Brain microvascular endothelial cell (primary cell): ENCODE data around the gene RDX.
A peak's percentile ranks its signal among the peaks of the same experiment; 100 is the strongest.

ENCODE experiments used
- DNase-seq: peaks from one replicate; pipeline ENCODE4 v3.0.0-alpha.2; 2020
- H3K27ac ChIP-seq: fragments of 250-450 bp; sonication (Bioruptor Pico); 2 replicates; pipeline ENCODE4 v1.5.1; 2020; ENCODE audit warnings: mild to moderate bottlenecking, moderate library complexity
- H3K27me3 ChIP-seq: fragments of 250-450 bp; sonication (Bioruptor Pico); replicated peaks from 2 replicates; pipeline ENCODE4 v1.5.1; 2020; ENCODE audit warnings: mild to moderate bottlenecking
- H3K36me3 ChIP-seq: fragments of 250-450 bp; sonication (Bioruptor Pico); replicated peaks from 2 replicates; pipeline ENCODE4 v1.5.1; 2020; ENCODE audit warnings: mild to moderate bottlenecking
- H3K4me3 ChIP-seq: 2 replicates; pipeline ENCODE4 v1.5.1; 2011; ENCODE audit warnings: low read depth, mild to moderate bottlenecking, control low read depth, low read length, moderate library complexity
- in situ Hi-C: cut with HindIII; loops from 2 replicates; pipeline ENCODE4 v1.10.0; 2017; ENCODE audit warnings: low sequenced_read_pairs, low pct_ligation_motif_present
- TF ChIP-seq, protein P1 (sequence below): IDR thresholded peaks from 2 replicates; pipeline ENCODE4 v1.5.1; 2011; ENCODE audit warnings: low read depth, mild to moderate bottlenecking, moderate library complexity, low read length, control low read depth, inconsistent platforms; ENCODE audit errors: missing control alignments

RDX gene

GRCh38 chr11:110253525-110253924 is 42.9 kb downstream of the RDX start:
- Histone ChIP-seq H3K27ac (no peak overlapping the region), H3K36me3 (peaks cover 5% of the 10 kb centered on the region), H3K27me3 (no peaks in the 10 kb centered on the region), H3K4me3 (no peak overlapping the region)
- TF ChIP-seq, protein P1, sequence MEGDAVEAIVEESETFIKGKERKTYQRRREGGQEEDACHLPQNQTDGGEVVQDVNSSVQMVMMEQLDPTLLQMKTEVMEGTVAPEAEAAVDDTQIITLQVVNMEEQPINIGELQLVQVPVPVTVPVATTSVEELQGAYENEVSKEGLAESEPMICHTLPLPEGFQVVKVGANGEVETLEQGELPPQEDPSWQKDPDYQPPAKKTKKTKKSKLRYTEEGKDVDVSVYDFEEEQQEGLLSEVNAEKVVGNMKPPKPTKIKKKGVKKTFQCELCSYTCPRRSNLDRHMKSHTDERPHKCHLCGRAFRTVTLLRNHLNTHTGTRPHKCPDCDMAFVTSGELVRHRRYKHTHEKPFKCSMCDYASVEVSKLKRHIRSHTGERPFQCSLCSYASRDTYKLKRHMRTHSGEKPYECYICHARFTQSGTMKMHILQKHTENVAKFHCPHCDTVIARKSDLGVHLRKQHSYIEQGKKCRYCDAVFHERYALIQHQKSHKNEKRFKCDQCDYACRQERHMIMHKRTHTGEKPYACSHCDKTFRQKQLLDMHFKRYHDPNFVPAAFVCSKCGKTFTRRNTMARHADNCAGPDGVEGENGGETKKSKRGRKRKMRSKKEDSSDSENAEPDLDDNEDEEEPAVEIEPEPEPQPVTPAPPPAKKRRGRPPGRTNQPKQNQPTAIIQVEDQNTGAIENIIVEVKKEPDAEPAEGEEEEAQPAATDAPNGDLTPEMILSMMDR: no peak
- DNase-seq: no peak
- in situ Hi-C loops: no loop called here

DNA sequence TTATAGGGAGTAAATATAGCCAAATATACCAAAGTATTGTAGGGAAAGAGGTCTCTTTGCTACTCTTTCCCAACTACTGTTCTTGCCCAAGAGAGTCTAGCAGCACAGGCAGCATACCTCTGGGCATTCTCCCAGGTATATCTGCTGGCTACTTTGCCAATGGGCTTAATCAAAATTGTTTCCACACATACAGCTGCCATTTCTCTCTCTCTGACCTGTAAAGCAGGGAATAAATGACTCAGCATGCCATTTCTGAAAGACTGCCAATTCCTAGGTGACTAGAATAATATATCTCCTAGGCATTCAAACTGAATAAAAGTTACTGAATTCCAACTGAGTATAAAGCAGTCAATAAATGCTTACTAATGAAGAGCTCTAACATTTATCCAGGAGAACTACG is 44.6 kb downstream of the RDX start:
- H3K27me3 ChIP-seq: no peaks in the 10 kb centered on the region
- in situ Hi-C loops: no loop called here
- no peaks in the 10 kb centered on the region for H3K36me3 ChIP-seq
- H3K4me3 ChIP-seq: no peak overlapping the region
- TF ChIP-seq, protein P1: no peak
- peak; percentile 62 for DNase-seq
- H3K27ac ChIP-seq: no peak overlapping the region

GRCh38 chr11:110250168-110250567 is 46.2 kb downstream of the RDX start:
- in situ Hi-C loops: no loop called here
- TF ChIP-seq, protein P1: no peak
- H3K27ac ChIP-seq: no peak overlapping the region
- no peak for DNase-seq
- H3K36me3 ChIP-seq: peaks cover 3% of the 10 kb centered on the region
- no peak overlapping the region for H3K4me3 ChIP-seq
- H3K27me3 ChIP-seq: no peaks in the 10 kb centered on the region

DNA sequence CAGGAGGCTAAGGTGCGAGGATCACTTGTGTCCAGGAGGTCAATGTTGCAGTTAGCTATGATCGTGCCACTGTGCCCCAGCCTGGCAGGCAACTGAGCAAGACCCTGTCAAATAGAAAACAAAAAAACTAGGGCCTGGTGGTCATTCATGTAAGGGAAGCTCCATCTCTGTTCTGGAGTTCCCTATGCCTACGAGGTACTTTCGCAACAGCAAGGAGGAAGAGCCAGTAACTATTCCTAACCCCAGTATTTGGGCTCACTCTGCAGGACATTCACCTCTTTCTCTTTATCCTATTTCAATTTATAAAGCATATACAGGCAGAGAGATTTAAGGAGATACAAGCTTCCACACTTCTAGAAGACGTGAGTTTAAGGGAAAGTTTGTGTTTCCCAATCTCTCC is 46.6 kb downstream of the RDX start:
- in situ Hi-C loops: no loop called here
- Histone ChIP-seq H3K27me3 (no peaks in the 10 kb centered on the region), H3K27ac (no peak overlapping the region), H3K36me3 (peaks cover 3% of the 10 kb centered on the region), H3K4me3 (no peak overlapping the region)
- TF ChIP-seq, protein P1: no peak
- DNase-seq: no peak

DNA sequence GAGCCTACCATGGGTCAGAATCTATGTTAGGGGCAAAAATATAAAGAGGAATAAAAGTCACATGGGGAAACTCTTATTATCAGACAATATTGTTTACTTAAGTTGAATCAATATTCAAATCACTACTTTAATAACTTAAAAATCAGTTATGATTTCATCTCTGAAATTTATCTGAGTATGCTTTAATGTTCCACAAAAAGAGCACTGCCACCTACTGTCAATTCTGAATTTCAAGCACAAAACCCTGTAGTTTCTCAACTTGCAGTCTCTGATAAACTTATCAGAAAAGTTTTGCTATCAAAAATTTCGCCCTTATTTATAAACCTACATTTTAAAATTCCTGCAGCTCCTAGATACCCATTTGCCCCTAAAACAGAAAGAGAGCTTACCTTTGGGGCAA is 47.3 kb downstream of the RDX start:
- H3K36me3 ChIP-seq: peaks cover 3% of the 10 kb centered on the region
- DNase-seq: no peak

GRCh38 chr11:110243791-110244190 is 52.6 kb downstream of the RDX start:
- Histone ChIP-seq H3K36me3 (peaks cover 8% of the 10 kb centered on the region), H3K27ac (no peak overlapping the region), H3K27me3 (no peaks in the 10 kb centered on the region), H3K4me3 (no peak overlapping the region)
- TF ChIP-seq, protein P1: no peak
- no peak for DNase-seq
- in situ Hi-C loops: no loop called here

More for the DNA sequence above, 47.3 kb downstream of the RDX start:
- in situ Hi-C loops: no loop called here
- Histone ChIP-seq H3K27me3 (no peaks in the 10 kb centered on the region), H3K27ac (no peak overlapping the region), H3K4me3 (no peak overlapping the region)
- TF ChIP-seq, protein P1: peak; percentile 22
